Right lobe of liver (tissue), 4 donors: ENCODE measurements around the gene CNTNAP5.

Experiments
- POLR2A ChIP-seq: fragments of 450-650 bp; IDR thresholded peaks from one replicate; pipeline ENCODE4 v1.6.1; 2017; ENCODE audit warnings: antibody characterized with exemption, mild to moderate bottlenecking
- TF ChIP-seq, protein P1 (sequence below), 4 donors: fragments of 200-600 bp in 3 of 4; fragments of 450-650 bp in 1 of 4; IDR thresholded peaks; one replicate each; pipeline versions ENCODE4 v1.5.1 to v1.8.0; 2016 to 2022; ENCODE audit warnings: antibody characterized with exemption in 4 of 4, mild to moderate bottlenecking in 2 of 4
- donor health status: DM: no; HTN: no; CAD: no.
- donor health status: DM: no; HTN: no; CAD: no.
- donor health status: DM: no; HTN: yes; CAD: no.

- no peak for TF ChIP-seq POLR2A
- TF ChIP-seq, protein P1, sequence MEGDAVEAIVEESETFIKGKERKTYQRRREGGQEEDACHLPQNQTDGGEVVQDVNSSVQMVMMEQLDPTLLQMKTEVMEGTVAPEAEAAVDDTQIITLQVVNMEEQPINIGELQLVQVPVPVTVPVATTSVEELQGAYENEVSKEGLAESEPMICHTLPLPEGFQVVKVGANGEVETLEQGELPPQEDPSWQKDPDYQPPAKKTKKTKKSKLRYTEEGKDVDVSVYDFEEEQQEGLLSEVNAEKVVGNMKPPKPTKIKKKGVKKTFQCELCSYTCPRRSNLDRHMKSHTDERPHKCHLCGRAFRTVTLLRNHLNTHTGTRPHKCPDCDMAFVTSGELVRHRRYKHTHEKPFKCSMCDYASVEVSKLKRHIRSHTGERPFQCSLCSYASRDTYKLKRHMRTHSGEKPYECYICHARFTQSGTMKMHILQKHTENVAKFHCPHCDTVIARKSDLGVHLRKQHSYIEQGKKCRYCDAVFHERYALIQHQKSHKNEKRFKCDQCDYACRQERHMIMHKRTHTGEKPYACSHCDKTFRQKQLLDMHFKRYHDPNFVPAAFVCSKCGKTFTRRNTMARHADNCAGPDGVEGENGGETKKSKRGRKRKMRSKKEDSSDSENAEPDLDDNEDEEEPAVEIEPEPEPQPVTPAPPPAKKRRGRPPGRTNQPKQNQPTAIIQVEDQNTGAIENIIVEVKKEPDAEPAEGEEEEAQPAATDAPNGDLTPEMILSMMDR (IDR thresholded peaks at IDR 0.05), result no peak
Measured at GRCh38 chr2:124778076-124778475, 753.0 kb downstream of the CNTNAP5 start.
